Stimulated activated CD4-positive, alpha-beta T cell treated with anti-CD3 and anti-CD28 coated beads, Interleukin-1b, Interleukin-23, amount 100 ng/mL, for 24 hours (primary cell): ENCODE measurements around the gene NDUFS3.

ENCODE experiments used
- DNase-seq, 4 experiments: peaks; one replicate each; pipeline ENCODE4 v3.0.0-alpha.2; 2020; ENCODE audit warnings: low read depth in 4 of 4, low spot score in 1 of 4

The NDUFS3 gene

GRCh38 chr11:47589977-47590861, 11.3 kb downstream of the NDUFS3 start:
- DNase-seq: no peak

- no peak for DNase-seq
Observed at GRCh38 chr11:47591764-47592163, 12.9 kb downstream of the NDUFS3 start.

GRCh38 chr11:47592251-47592650, 13.4 kb downstream of the NDUFS3 start:
- DNase-seq: no peak

GRCh38 chr11:47592970-47593369, 14.1 kb downstream of the NDUFS3 start:
- no peak for DNase-seq

GRCh38 chr11:47593492-47593933, 14.6 kb downstream of the NDUFS3 start:
- DNase-seq: no peak

GRCh38 chr11:47593934-47594855, 15.3 kb downstream of the NDUFS3 start, which contains the start of gene C1QTNF4:
TSS of gene C1QTNF4 (minus strand) at chr11:47594411. CDS start at chr11:47590810, 3,601 bp downstream.
- no peak for DNase-seq

- no peak for DNase-seq
Observed at GRCh38 chr11:47595029-47595428, 16.2 kb downstream of the NDUFS3 start.

GRCh38 chr11:47595967-47596366, 17.1 kb downstream of the NDUFS3 start:
- no peak for DNase-seq

- DNase-seq: no peak
Observed at GRCh38 chr11:47599902-47600301, 21.0 kb downstream of the NDUFS3 start.

- DNase-seq: no peak
Observed at GRCh38 chr11:47603295-47603694, 24.4 kb downstream of the NDUFS3 start.

- no peak for DNase-seq
Observed at GRCh38 chr11:47605921-47606320, 27.0 kb downstream of the NDUFS3 start.

GRCh38 chr11:47606731-47607130, 27.9 kb downstream of the NDUFS3 start:
- DNase-seq: no peak

GRCh38 chr11:47607380-47607779, 28.5 kb downstream of the NDUFS3 start:
- DNase-seq: no peak

- no peak for DNase-seq
Observed at GRCh38 chr11:47609675-47610074, 30.8 kb downstream of the NDUFS3 start.

GRCh38 chr11:47611348-47611794, 32.5 kb downstream of the NDUFS3 start:
- DNase-seq: no peak

- DNase-seq: no peak
Observed at GRCh38 chr11:47615249-47615648, 36.4 kb downstream of the NDUFS3 start.

GRCh38 chr11:47616726-47617416, 38.0 kb downstream of the NDUFS3 start:
- no peak for DNase-seq

GRCh38 chr11:47617417-47617809, 38.5 kb downstream of the NDUFS3 start:
- no peak for DNase-seq

GRCh38 chr11:47620836-47621378, 42.0 kb downstream of the NDUFS3 start:
- DNase-seq: no peak

GRCh38 chr11:47626234-47626633, 47.4 kb downstream of the NDUFS3 start:
- no peak for DNase-seq

- DNase-seq: no peak
Observed at GRCh38 chr11:47628026-47628425, 49.2 kb downstream of the NDUFS3 start.
